CD4-positive, alpha-beta T cell (primary cell): ENCODE measurements around the gene DIP2C. TPM values are rescaled to one million over a fixed set of nuclear protein-coding genes. Genes with fewer than 3 reads are reported as not detected.

Source experiments
- ATAC-seq: fragments of 200-7000 bp; cut with Tn5 transposase; one replicate; pipeline ENCODE4 v1.10.0; 2022; ENCODE audit warnings: mild to moderate bottlenecking; ENCODE audit not compliant: poor library complexity
- CTCF ChIA-PET: fragments of 350-600 bp; sonication (Branson Sonifier 250); formaldehyde crosslinking; loops from one replicate; lab custom pipeline; 2021; ENCODE audit warnings: antibody characterized with exemption, inconsistent platforms; lab: Charles Lee
- POLR2A ChIA-PET: fragments of 350-600 bp; sonication (Branson Sonifier 250); formaldehyde crosslinking; loops from one replicate; lab custom pipeline; 2021; ENCODE audit warnings: antibody characterized with exemption, inconsistent platforms; lab: Charles Lee
- DNase-seq, 14 experiments: peaks; one replicate each; pipeline ENCODE4 v3.0.0-alpha.2; 2013 to 2020; ENCODE audit warnings: mixed read lengths in 2 of 14
- H3K27ac ChIP-seq, 2 donors: one replicate each; pipeline versions ENCODE4 v1.5.1 to v1.7.0; 2013; ENCODE audit warnings: low read length in 2 of 2, low read depth in 1 of 2, mild to moderate bottlenecking in 1 of 2
- H3K27me3 ChIP-seq, 2 experiments: 1 replicate in 1 of 2; 2 replicates in 1 of 2; pipeline versions ENCODE4 v1.6.1 to v1.7.0; 2013; ENCODE audit warnings: low read length in 2 of 2, control low read depth in 1 of 2, mild to moderate bottlenecking in 1 of 2, moderate library complexity in 1 of 2; ENCODE audit not compliant: insufficient read depth in 2 of 2, control insufficient read depth in 1 of 2
- H3K36me3 ChIP-seq: one replicate; pipeline ENCODE4 v1.6.1; 2013; ENCODE audit warnings: low read length, control low read depth; ENCODE audit not compliant: insufficient read depth
- H3K4me1 ChIP-seq: one replicate; pipeline ENCODE4 v1.6.1; 2013; ENCODE audit warnings: low read length, control low read depth; ENCODE audit not compliant: insufficient read depth
- H3K4me3 ChIP-seq: one replicate; pipeline ENCODE4 v1.5.1; 2013; ENCODE audit warnings: mild to moderate bottlenecking, low read length, moderate library complexity
- H3K9me3 ChIP-seq, 2 experiments: 1 replicate in 1 of 2; 2 replicates in 1 of 2; pipeline versions ENCODE4 v1.6.1 to v1.7.0; 2013; ENCODE audit warnings: low read length in 2 of 2, mild to moderate bottlenecking in 2 of 2, control low read depth in 1 of 2, moderate library complexity in 1 of 2; ENCODE audit not compliant: control insufficient read depth in 1 of 2, insufficient read depth in 1 of 2
- H3K27ac Mint-ChIP-seq: one replicate; pipeline ENCODE4 v1.8.0; 2020; ENCODE audit warnings: mixed read lengths
- H3K27me3 Mint-ChIP-seq: one replicate; pipeline ENCODE4 v1.8.0; 2021; ENCODE audit warnings: mixed read lengths
- H3K36me3 Mint-ChIP-seq: one replicate; pipeline ENCODE4 v1.8.0; 2021; ENCODE audit warnings: low read depth, mixed read lengths
- H3K4me1 Mint-ChIP-seq: one replicate; pipeline ENCODE4 v1.8.0; 2021; ENCODE audit warnings: low read depth, mixed read lengths
- H3K4me3 Mint-ChIP-seq: one replicate; pipeline ENCODE4 v1.8.0; 2020; ENCODE audit warnings: mild to moderate bottlenecking, mixed read lengths
- H3K9me3 Mint-ChIP-seq: one replicate; pipeline ENCODE4 v1.8.0; 2020; ENCODE audit warnings: mixed read lengths
- intact Hi-C, 2 experiments: fragments of 100-400 bp; cut with DNase I in 1 of 2; cut with micrococcal nuclease in 1 of 2; formaldehyde crosslinking; loops; one replicate each; pipeline versions ENCODE4 v1.15.1 to v1.9.0; 2023 to 2025; cut with DNase I, micrococcal nuclease
- total RNA-seq, 174 experiments: library from RNA in 2 of 174; stranded (reverse) in 2 of 174; gene quantifications; one replicate each; pipeline ENCODE4 v1.2.3 and lab custom pipeline; 2021 to 2026
- TF ChIP-seq, protein P1 (sequence below): fragments of 200-600 bp; IDR thresholded peaks from one replicate; pipeline ENCODE4 v1.8.0; 2022; ENCODE audit warnings: antibody characterized with exemption, mild to moderate bottlenecking

Gene DIP2C
- total RNA-seq, 2 experiments from 2014 or later: 4.1 TPM

DNA sequence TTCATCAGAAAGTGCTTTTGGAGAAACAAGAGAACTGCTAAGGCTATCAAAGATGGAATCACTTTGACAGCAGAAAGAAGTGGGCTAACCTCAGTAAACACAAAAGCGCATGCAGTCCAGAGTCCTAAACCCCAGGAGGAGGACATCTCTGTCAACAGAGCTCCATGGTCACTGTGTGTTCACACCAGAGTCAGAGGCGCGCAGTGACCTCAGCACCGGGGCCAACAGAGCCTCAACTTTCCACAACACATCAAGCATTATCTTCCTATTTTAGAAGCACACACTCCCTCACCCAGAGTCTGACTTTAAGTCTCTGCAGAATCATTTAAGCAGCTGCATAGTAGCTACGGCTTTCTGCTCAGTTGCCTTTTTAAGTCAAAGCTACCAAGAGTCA, 195.3 kb downstream of the DIP2C start:
- no peak overlapping the region for H3K4me3 Mint-ChIP-seq
- ATAC-seq (no peak), DNase-seq (no peak)
- H3K9me3 Mint-ChIP-seq: no peaks in the 10 kb centered on the region
- no peaks in the 10 kb centered on the region for H3K4me1 ChIP-seq
- no peaks in the 10 kb centered on the region for H3K36me3 Mint-ChIP-seq
- H3K4me3 ChIP-seq: no peak overlapping the region
- H3K9me3 ChIP-seq: no peaks in the 10 kb centered on the region
- ChIA-PET CTCF (no interaction called here), POLR2A (no interaction called here)
- no peaks in the 10 kb centered on the region for H3K36me3 ChIP-seq
- intact Hi-C loops: no loop called here
- peaks cover 0 to 11% of the 10 kb centered on the region in 2 experiments for H3K27me3 ChIP-seq
- H3K27ac Mint-ChIP-seq: no peak overlapping the region
- no peaks in the 10 kb centered on the region for H3K4me1 Mint-ChIP-seq
- TF ChIP-seq, protein P1, sequence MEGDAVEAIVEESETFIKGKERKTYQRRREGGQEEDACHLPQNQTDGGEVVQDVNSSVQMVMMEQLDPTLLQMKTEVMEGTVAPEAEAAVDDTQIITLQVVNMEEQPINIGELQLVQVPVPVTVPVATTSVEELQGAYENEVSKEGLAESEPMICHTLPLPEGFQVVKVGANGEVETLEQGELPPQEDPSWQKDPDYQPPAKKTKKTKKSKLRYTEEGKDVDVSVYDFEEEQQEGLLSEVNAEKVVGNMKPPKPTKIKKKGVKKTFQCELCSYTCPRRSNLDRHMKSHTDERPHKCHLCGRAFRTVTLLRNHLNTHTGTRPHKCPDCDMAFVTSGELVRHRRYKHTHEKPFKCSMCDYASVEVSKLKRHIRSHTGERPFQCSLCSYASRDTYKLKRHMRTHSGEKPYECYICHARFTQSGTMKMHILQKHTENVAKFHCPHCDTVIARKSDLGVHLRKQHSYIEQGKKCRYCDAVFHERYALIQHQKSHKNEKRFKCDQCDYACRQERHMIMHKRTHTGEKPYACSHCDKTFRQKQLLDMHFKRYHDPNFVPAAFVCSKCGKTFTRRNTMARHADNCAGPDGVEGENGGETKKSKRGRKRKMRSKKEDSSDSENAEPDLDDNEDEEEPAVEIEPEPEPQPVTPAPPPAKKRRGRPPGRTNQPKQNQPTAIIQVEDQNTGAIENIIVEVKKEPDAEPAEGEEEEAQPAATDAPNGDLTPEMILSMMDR: no peak
- H3K27me3 Mint-ChIP-seq: peaks cover 7% of the 10 kb centered on the region
- no peak overlapping the region for H3K27ac ChIP-seq

DNA sequence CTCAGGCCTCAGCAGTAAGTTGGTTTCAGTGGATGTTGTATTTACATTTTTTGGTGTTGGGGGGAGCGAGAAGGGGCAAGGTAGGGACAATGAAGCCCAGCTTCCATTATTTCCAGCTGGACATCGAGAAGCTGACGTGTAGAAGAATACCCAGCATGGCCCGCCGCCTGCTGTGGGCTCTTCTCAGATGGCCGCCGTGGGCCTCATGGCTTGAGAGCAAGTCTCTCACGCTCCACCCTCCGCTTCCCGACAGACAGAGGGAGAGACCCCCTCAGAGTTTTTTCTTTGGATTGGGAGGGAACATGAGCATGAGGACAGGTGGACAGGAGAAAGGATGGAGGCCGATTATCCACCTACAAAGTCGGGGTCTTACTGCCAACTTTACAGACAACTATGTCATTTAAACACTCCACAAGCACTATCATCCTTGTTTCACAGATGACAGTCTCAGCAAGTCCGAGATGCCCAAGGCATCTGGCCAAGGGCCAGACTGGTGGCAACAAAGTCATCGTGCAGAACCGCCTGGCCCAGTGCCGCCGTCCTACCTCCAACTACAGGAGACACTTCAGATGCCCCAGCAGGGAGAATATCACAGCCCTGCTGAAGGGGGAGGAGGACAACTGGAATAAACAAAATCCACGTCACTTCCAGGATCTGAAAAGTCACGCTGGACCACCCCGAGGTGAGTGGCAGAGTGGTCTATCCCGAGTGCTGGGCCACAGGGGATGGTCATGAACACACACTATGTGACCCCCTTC, 195.9 kb downstream of the DIP2C start:
- Histone ChIP-seq H3K9me3 (no peaks in the 10 kb centered on the region), H3K4me3 (no peak overlapping the region), H3K36me3 (no peaks in the 10 kb centered on the region), H3K4me1 (no peaks in the 10 kb centered on the region), H3K27me3 (peaks cover 0 to 11% of the 10 kb centered on the region in 2 experiments), H3K27ac (no peak overlapping the region)
- Mint-ChIP-seq H3K4me1 (no peaks in the 10 kb centered on the region), H3K27ac (no peak overlapping the region), H3K4me3 (no peak overlapping the region), H3K9me3 (no peaks in the 10 kb centered on the region), H3K36me3 (no peaks in the 10 kb centered on the region), H3K27me3 (peaks cover 7% of the 10 kb centered on the region)
- no peak for DNase-seq
- ChIA-PET POLR2A (no interaction called here), CTCF (no interaction called here)
- no peak for ATAC-seq
- TF ChIP-seq, protein P1: no peak
- intact Hi-C loops: no loop called here

DNA sequence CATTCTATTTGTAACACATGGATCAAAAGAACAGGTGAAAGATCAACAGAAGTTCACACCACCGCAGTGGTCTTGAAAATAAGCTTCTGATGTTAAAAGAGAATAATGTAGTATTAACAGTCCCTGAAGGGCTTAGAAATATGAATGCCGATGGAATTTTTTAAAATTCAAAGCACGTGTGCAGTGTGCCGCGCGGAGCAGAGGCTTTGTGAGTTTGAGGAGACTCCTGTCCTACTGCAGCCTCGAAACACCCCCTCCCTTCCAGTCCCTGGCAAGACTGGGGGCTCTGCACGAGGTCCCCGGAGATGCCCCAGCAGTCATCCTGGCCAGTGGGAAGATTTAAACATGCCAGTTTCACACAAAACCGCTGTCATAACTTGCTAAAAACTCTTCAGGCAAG, 196.6 kb downstream of the DIP2C start:
- H3K9me3 Mint-ChIP-seq: no peaks in the 10 kb centered on the region
- DNase-seq: no peak
- TF ChIP-seq, protein P1: no peak
- intact Hi-C loops: no loop called here
- no peaks in the 10 kb centered on the region for H3K36me3 Mint-ChIP-seq
- no peak for ATAC-seq
- no peak overlapping the region for H3K27ac ChIP-seq
- no peak overlapping the region for H3K27ac Mint-ChIP-seq
- peaks cover 7% of the 10 kb centered on the region for H3K27me3 Mint-ChIP-seq
- H3K4me1 ChIP-seq: no peaks in the 10 kb centered on the region
- no peaks in the 10 kb centered on the region for H3K9me3 ChIP-seq
- POLR2A ChIA-PET: no interaction called here
- H3K4me3 Mint-ChIP-seq: no peak overlapping the region
- CTCF ChIA-PET: no interaction called here
- no peak overlapping the region for H3K4me3 ChIP-seq
- no peaks in the 10 kb centered on the region for H3K4me1 Mint-ChIP-seq
- H3K36me3 ChIP-seq: no peaks in the 10 kb centered on the region
- H3K27me3 ChIP-seq: peaks cover 0 to 11% of the 10 kb centered on the region in 2 experiments
